BJ (cell line): ENCODE measurements around the gene ENTPD1. TPM values are rescaled to one million over a fixed set of nuclear protein-coding genes. Genes with fewer than 3 reads are reported as not detected.

Experiments
- CTCF ChIA-PET: fragments of 350-600 bp; formaldehyde crosslinking; extraction: SDS; loops from one replicate; lab custom pipeline; 2021; ENCODE audit warnings: antibody characterized with exemption, inconsistent platforms; lab: Yijun Ruan, JAX
- POLR2A ChIA-PET: fragments of 300-600 bp; sonication (Branson Sonifier 250); formaldehyde crosslinking; extraction: SDS; loops from one replicate; lab custom pipeline; 2021; ENCODE audit warnings: antibody characterized with exemption; lab: Charles Lee
- DNase-seq: peaks from one replicate; pipeline ENCODE4 v3.0.0-alpha.2; 2011; ENCODE audit warnings: low read depth
- H3K27me3 ChIP-seq: 2 replicates; pipeline ENCODE4 v1.6.0; 2011; ENCODE audit warnings: low read length; ENCODE audit not compliant: control insufficient read depth, insufficient read depth
- H3K36me3 ChIP-seq: 2 replicates; pipeline ENCODE4 v1.5.1; 2011; ENCODE audit warnings: low read length; ENCODE audit not compliant: control insufficient read depth, insufficient read depth
- H3K4me3 ChIP-seq: 2 replicates; pipeline ENCODE4 v1.5.1; 2011; ENCODE audit warnings: low read depth, mild to moderate bottlenecking, control low read depth, low read length
- polyA plus RNA-seq: library from polyadenylated mRNA; depleted of rRNA; stranded (reverse); fragments of >200 nt; gene quantifications from 2 replicates; pipeline ENCODE4 v1.2.3, GENCODE V29; 2011
- TF ChIP-seq, protein P1 (sequence below): IDR thresholded peaks from 2 replicates; pipeline ENCODE4 v1.5.1; 2011; ENCODE audit warnings: low read depth, mild to moderate bottlenecking, control low read depth, inconsistent platforms, low read length, moderate library complexity; ENCODE audit not compliant: insufficient read depth

The ENTPD1 gene
- polyA plus RNA-seq, 1 experiment = 0.20 TPM

GRCh38 chr10:95840681-95841080 lies 84.7 kb downstream of the ENTPD1 start:
- ChIA-PET POLR2A (no interaction called here), CTCF (interaction anchor here (0.9 to 17.8 kb wide), 14 partner anchors 8 to 157 kb away, joined by 3 to 296 read pairs (median 5); partner anchors contain the start of gene TCTN3)
- no peak overlapping the region for H3K4me3 ChIP-seq
- no peak for DNase-seq
- no peaks in the 10 kb centered on the region for H3K36me3 ChIP-seq
- H3K27me3 ChIP-seq = no peaks in the 10 kb centered on the region; the same call in 1 of the 2 replicates
- TF ChIP-seq, protein P1, sequence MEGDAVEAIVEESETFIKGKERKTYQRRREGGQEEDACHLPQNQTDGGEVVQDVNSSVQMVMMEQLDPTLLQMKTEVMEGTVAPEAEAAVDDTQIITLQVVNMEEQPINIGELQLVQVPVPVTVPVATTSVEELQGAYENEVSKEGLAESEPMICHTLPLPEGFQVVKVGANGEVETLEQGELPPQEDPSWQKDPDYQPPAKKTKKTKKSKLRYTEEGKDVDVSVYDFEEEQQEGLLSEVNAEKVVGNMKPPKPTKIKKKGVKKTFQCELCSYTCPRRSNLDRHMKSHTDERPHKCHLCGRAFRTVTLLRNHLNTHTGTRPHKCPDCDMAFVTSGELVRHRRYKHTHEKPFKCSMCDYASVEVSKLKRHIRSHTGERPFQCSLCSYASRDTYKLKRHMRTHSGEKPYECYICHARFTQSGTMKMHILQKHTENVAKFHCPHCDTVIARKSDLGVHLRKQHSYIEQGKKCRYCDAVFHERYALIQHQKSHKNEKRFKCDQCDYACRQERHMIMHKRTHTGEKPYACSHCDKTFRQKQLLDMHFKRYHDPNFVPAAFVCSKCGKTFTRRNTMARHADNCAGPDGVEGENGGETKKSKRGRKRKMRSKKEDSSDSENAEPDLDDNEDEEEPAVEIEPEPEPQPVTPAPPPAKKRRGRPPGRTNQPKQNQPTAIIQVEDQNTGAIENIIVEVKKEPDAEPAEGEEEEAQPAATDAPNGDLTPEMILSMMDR = no peak

DNA sequence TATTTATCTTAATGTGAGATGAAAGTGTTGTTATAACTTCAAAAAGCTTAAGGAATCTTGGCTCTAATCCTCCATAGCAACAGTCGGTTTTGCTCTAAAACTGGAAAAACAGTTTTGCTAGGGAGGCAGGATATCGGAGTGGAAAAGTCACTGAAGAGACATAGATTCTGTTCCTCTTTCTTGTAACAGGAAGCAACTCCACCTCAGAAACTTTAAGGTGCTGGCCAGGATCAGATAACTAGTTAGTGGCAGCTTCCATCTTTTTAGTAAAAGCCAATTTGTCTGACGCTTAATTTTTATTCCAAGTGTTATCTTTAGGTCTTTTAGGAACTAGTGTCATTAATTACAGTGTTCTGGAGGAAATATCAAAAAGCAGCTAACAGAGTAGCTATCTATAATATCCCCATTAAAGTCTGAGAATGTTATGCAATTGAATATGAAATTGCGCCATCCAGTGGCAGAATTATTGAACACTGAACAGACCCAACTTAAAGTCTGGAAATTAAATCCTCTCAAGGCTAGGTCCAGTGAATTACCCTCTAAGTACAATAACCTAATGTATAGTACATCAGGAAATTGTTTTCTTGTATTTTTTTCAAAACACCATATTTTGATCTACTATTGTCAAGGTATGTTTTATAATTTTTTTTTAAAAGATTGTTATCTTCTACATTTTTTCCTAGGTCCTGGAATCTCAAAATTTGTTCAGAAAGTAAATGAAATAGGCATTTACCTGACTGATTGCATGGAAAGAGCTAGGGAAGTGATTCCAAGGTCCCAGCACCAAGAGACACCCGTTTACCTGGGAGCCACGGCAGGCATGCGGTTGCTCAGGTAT lies 85.9 kb downstream of the ENTPD1 start:
- CTCF ChIA-PET = interaction anchor here (0.7 to 17.8 kb wide), 26 partner anchors 9 to 603 kb away, joined by 3 to 296 read pairs (median 4); partner anchors contain the start of genes CC2D2B, ENTPD1 and TCTN3
- no peaks in the 10 kb centered on the region; the same call in 1 of the 2 replicates for H3K27me3 ChIP-seq
- H3K36me3 ChIP-seq = no peaks in the 10 kb centered on the region
- POLR2A ChIA-PET = interaction anchor here (0.6 to 0.9 kb wide), 2 partner anchors 148 to 218 kb away, joined by 3 read pairs; partner anchors contain the start of gene TCTN3
- no peak overlapping the region for H3K4me3 ChIP-seq
- DNase-seq = no peak
- TF ChIP-seq, protein P1 = peak; percentile 50

GRCh38 chr10:95845411-95845810 lies 89.4 kb downstream of the ENTPD1 start:
- no peak for DNase-seq
- H3K4me3 ChIP-seq = no peak overlapping the region
- no peaks in the 10 kb centered on the region for H3K27me3 ChIP-seq
- no peaks in the 10 kb centered on the region for H3K36me3 ChIP-seq
- ChIA-PET CTCF (interaction anchor here (4.5 to 17.8 kb wide), 2 partner anchors 19 to 154 kb away, joined by 32 to 296 read pairs; partner anchors contain the start of gene TCTN3), POLR2A (no interaction called here)
- TF ChIP-seq, protein P1 = no peak

- TF ChIP-seq, protein P1 = no peak
- DNase-seq = no peak
- ChIA-PET POLR2A (no interaction called here), CTCF (interaction anchor here (4.5 to 17.8 kb wide), 2 partner anchors 17 to 156 kb away, joined by 32 to 296 read pairs; partner anchors contain the start of gene TCTN3)
- Histone ChIP-seq H3K27me3 (no peaks in the 10 kb centered on the region), H3K4me3 (no peak overlapping the region), H3K36me3 (no peaks in the 10 kb centered on the region)
Observed at GRCh38 chr10:95847007-95847406, 91.0 kb downstream of the ENTPD1 start.

- Histone ChIP-seq H3K27me3 (no peaks in the 10 kb centered on the region), H3K36me3 (no peaks in the 10 kb centered on the region), H3K4me3 (no peak overlapping the region)
- DNase-seq = no peak
- TF ChIP-seq, protein P1 = no peak
- ChIA-PET CTCF (interaction anchor here (0.8 to 17.8 kb wide), 4 partner anchors 9 to 158 kb away, joined by 5 to 296 read pairs (median 6); partner anchors contain the start of gene TCTN3), POLR2A (no interaction called here)
Observed at GRCh38 chr10:95848841-95849240, 92.9 kb downstream of the ENTPD1 start.
